DMS153 treated with DMSO at 0.1 percent for 48 hours (cell line): ENCODE data around the gene CDK5RAP2.
"Not testable (repeated sequence)": the region's sequence is repeated elsewhere in the genome, so short reads cannot be mapped to it uniquely, and the experiment has no call there.

Source experiments
- DNase-seq: peaks from one replicate; lab custom pipeline; 2025; ENCODE audit not compliant: unreplicated experiment; lab: John Stamatoyannopoulos, UW

Gene CDK5RAP2

DNA sequence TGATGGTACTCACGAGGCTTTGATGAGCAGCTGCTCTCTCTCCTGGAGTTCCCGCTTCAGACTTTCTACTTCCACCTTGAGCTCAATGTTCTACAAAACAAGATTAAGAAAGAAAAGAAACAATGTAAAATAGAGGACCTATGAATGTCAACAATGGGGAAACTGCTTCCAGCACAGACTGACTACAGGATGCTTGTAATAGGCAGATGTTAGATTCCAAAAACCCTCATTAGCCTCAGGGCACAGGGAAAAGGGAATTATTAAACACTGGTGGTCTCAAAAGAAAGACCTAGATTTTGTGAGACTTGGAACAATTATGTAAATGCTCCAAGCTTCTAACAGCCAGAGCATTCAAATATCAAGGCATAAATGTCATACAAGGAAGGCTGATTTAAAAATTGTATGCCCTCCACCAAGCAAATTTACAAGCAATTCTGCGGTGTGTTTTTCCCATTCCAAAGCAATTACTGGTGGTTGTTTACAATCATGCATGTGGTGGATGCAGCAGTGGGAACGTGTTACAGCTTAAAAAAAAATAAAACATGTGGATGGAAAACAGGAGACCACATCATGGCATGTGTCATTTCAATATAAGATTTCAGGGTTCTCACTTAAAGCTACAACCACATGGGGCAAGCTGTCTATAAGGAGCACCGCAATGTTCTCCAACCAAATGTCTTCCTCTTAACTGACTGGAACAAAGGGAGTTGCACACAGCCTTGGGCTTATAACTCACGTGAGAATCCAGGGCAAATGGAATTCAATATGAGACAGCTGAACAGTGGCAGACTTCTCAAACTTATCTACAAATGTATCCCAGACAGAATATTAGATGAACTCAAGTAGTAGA lies 34.0 kb downstream of the CDK5RAP2 start:
- DNase-seq = no peak

DNA sequence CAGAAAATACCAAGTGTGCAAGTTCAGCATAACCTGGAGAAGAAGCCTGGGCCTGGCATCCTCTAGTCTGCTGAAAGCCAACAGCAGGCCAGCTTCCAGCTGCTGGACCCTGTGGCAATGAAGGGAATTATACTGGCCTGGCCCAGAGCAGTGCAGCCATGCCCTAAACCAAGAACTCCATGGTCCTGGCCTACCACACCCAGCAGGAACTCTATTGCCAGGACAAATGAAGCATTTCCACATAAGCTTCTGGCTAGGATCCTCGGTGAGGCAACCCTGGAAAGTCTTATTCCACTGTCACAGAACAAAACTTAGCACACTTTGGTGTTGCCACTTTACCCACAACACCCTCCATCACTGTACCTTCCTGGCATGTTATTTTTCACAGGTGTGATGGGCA lies 35.5 kb downstream of the CDK5RAP2 start:
- DNase-seq = no peak

DNA sequence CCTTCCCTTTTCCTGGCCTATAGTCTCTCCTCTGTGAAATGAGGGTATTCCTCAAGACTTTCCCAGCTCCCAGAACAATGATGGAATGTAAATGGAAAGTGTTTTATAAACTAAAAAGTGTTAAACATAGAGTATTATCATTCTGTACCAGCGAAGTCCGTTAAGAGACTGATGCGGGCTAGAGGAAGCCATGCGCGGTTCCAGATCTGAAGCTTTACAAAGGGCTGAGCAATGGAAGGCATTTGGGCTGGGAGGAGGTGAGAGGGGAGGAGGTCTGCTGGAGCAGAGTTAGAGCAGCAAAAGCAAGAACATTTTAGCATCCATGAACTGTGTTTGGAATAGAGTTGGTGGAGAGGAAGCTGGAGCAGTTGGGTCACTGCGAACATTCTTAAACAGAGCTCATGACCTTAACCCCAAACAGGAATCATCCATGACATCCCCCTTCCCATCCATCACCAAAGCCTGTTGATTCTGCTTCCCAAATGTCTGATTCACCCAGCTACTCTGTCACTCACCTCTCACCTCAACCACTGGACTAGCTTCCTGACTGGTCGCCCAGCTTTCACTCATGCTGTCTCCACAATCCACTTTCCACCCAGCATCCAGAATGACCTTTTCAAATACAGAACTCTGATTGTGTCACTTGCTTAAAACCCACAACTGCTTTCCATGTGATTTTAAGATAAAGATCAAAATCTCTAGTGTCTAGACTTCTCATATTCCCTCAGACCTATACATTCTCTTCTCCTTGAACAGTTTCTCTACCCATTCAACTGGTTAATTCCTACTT lies 37.1 kb downstream of the CDK5RAP2 start:
- no peak for DNase-seq

DNA sequence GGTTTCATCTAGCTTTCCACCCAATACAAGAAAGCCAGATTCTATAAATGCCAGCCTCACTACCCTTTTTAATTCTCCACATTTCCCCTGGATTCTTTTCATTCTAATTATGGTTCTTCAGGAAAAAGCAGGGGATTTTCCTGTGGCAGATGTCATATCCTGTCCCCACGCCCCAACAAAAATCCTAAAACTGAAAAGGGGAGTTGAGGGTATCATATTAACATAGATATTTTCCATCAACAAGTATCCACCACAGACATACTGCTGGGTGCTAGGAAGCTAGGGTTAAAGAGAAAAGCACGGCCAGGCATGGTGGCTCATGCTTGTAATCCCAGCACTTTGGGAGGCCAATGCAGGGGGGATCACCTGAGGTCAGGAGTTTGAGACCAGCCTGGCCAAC lies 38.0 kb downstream of the CDK5RAP2 start:
- no peak for DNase-seq

DNA sequence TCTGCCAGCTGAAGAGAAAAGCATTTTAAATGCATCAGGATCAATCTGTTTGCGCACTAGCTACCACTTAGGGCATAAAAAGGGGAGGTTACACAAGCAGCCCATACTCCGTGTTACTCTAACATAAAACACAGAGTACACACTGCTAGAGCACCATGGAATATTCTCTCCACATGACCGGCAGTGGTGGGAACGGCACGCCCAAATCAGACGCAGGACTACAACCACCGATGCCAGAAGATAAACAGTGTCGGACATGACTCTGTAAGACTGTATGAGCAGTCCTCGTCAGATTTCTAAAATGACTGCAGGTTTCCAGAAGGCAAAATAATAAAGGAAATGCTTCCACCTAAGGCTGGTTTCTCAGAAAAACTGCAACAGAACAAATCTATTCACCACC lies 40.0 kb downstream of the CDK5RAP2 start:
- no peak for DNase-seq

DNA sequence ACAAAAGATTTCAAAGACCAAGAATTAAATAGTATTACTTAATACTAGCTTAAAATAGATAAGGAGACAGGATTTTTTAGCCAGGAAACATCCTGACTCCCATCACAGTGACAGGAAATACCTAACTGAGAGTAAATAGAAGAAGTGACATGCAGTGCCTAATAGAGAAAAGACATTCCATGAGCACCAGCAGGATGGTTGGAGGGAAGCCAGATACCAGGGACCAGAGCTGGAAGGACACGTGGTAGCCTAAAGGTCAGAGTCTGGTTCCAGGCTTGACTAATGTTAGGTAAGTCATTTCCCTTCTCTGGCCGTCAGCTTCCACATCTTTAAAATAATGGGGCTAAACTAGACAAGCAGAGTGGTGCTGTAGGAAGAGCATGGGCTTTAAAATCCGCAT lies 41.6 kb downstream of the CDK5RAP2 start:
- no peak for DNase-seq

DNA sequence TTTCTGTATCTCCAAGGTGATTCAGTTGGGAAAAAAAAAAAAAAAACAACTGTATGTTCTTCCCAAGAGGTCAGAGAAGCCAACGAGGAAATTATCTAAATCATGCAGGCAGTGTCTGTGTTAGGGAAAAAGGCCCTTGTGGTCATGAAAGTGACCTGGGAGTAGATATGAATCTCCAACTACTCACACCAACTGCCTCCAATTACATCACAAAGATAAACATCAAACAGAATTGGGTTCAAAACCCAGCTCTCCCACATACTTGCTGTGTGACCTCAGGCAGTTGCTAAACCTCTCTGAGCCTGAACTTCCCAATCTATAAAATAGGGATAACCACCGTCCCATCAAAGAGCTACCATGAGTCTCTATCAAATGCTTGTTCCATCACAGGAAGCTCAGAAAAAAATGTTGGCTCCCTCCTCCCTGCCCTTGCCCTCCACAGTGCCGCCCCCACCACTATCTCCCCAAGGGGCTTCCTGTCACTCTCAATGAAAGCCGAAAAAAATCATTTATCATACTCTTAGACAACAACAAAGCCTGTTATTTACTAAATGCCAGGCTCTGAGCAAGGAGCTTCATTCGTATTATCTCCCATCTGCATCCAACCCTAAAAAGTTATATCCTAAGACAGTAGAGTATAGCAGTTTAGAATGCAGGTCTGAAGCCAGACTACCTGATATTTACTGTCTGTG lies 42.9 kb downstream of the CDK5RAP2 start:
- DNase-seq = no peak

DNA sequence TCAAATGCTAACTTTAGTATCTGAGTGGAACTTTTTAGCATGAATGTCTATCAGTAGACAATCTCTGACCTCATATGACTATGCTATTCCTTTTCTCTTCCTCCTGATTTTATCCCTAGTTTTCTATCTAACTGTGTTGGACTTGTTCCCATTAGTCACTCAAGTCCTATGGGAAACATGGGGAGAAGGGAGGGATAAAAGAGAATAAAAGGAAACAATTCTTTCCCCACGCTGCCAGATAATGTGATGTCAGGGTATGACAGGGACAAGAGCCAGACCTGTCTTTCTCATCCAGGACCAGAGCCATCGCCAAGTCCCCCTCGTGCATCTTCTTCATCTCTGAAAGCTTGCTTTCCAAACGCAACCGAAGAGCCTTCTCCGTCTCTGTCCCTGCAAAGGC lies 43.9 kb downstream of the CDK5RAP2 start:
- DNase-seq = no peak

DNA sequence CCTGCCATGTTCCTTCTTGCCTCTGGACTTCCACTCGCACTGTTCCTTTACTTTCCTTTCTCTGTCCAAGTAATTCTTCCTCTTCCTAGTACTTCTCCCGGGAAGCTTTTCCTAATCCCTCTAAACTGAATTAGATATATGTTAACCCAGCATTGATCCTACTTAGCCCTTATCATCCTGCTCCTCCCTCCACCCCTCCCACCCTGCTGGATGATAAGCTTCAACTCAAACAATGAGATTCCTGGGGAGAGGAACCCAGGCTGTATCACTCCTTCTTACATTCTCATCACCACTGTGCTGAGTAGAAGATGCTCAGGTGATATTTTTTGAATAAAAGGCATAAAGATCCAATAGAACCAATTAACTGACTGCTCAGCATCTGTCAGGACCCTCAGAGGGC lies 45.7 kb downstream of the CDK5RAP2 start:
- no peak for DNase-seq

DNA sequence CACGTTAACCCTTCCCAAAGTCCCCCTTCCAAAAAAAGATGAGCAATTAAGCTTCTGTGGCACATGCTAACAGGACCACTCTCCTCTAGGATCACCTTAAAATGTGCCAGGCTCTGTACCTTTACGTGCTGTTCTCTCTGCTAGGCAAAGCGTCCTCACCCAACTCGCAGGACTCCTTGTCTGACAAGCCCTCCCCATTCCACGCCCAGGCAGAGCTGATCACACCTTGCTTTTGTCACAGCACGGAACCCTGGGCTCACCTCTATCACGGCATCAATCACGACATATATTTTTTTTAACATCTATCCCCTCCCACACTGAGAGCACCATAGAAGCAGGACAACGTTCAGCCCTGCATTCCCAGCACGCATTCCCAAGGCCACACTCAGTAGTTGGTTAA lies 47.1 kb downstream of the CDK5RAP2 start:
- no peak for DNase-seq

DNA sequence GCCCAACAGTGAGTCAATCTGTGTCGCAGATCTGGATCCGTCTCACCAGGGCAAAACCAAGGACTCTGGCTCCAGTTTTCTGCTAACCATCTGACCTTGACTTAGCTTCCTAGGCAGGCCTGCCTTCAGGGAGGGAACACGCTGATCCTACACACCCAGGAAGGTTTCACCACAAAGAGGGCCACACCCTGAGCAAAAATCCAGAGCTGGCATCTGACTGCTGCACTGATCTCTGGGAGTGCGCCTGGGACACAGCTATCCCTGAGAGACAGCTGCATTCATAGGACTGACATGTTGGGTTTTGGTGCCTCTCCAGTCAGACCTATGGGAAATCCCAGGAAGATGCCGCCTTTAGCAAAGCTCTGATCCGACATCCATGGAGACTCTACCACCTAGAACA lies 47.5 kb downstream of the CDK5RAP2 start:
- no peak for DNase-seq

DNA sequence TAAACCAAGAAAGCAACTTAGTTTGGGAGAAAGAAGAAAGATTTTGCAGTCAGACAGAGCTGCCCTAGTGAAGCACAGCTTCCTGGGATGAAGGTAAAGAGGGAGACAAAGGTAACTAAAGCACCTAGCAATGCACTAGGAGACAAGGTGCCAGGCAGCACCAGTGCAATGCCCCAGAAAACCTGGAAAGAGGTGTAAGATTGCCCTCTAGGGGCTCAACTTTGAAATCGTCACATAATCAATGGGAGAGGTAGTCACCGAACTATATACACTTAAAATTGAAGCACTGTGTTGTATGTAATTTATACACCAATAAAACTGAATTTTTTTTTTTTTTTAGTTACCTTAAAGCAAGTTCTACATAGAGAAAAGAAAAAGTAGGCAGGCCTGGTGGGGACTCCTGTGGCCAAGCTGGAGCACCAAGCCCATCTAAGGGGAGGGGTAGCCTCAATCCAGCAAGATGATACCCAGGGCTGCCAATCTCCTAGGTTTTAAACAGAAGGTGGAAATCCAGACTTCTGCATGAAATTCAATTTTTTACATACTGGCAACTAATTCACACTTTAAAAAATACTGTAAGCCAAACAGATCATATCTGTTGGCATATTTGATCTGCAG lies 48.2 kb downstream of the CDK5RAP2 start:
- no peak for DNase-seq

DNA sequence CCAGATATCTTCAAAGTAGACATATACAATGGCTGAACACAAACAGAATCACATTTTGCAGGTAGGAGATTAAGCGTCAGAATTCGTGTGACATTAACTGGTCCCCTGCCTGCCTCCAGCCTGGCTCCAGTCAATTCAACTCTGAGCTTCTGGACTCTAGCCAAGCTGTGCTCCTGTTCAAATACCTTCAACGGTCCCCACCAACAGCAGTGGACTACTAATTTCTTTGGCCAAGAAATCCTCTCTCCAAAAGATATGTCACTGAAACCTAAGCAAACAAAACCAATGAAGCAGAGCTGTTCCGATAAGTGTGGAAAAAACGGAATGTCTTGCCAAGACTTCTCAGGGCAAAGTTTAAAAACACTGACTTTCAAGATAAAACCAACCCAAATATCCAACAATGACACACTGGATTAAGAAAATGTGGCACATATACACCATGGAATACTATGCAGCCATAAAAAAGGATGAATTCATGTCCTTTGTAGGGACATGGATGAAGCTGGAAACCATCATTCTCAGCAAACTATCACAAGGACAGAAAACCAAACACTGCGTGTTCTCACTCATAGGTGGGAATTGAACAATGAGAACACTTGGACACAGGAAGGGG lies 49.6 kb downstream of the CDK5RAP2 start:
- DNase-seq = not testable (repeated sequence)

DNA sequence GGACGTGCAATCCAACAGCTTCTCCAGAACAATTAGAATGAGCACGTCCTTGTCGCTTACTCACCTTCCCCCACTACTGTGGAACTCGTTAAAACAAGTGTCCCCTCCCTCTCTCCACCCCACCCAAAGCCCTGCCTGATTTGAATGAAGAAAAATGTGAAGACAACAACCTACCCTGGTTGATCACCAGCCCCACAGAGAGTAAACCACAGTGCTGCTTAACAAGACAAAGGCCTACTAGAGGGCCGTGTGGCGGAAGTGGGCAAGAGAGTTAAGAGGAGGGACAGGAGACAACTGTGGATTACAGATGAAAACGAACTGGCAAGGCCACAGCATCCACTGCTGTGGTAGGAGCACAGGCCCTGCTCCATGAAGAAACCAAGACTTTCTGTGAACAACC lies 51.1 kb downstream of the CDK5RAP2 start:
- DNase-seq = no peak

DNA sequence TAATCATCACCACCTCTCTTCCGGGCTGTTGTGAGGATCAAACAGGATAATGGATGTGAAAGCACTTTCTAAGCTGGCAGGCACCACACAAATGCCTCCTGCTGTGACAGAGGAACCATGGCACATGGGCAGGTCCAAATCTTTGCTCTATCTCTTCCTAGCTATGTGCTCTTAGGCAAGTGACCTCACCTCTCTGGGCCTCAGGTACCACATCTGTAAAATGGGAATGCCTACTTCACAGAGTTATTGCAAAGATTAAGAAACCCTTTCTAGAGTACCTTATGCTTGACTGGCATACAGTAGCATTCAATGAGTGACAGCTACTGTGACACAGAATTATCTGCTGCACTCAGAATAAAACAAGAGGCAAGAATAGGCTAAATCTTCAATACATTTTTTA lies 51.6 kb downstream of the CDK5RAP2 start:
- no peak for DNase-seq

DNA sequence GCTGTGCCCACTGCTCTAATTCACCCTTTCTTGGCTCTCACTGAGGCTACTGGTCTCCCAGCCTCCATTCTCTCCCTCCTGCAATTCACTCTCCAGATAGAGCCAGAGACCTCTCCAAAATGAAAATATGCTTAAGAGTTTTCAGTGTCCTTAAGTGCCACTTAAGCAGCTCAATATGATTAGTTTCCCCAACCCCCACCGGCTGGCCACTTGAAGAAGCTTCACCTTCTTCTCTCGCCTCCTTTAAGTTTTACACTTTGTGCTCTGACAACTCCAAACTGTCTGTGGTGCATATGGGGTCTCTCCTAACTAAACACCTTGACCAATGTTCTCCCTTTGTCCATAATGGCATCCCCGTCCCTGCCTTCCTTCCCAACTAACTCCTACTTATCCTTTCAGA lies 53.4 kb downstream of the CDK5RAP2 start:
- DNase-seq = no peak

DNA sequence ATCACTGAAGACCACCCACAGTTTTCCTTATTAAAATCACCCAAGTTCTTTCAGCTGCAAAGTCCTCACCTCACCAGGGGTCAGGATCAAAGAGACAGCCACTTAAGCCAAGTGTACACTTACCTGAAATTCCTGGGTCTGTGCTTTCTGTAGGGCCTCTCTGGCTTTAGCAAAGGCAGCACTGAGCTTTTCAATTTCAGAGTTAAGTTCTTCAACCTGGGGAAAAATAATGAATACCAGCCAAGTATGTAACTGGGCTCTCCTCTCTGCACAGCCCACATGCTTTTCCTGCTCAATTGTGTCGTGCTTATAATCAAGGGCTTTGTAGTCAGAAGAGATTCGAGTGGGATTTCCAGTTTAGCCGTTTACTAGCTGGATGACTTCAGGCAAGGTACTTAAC lies 55.1 kb downstream of the CDK5RAP2 start:
- DNase-seq = no peak

DNA sequence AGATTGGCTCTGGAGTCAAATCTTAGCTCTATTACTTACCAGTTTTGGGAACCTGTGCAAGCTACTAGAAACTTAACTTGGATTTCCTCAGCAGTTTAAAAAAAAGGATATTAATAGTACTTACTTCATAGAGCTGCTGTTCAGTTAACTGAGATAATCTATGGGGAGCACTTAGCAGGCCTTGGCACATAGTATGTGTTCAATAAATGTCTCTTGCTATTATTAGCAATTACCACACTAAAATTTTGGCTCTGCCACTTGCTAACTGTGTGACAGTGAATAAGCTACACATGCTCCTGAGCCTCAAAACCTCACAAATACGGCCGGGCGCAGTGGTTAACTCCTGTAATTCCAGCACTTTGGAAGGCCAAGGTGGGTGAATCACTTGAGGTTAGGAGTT lies 55.9 kb downstream of the CDK5RAP2 start:
- no peak for DNase-seq

DNA sequence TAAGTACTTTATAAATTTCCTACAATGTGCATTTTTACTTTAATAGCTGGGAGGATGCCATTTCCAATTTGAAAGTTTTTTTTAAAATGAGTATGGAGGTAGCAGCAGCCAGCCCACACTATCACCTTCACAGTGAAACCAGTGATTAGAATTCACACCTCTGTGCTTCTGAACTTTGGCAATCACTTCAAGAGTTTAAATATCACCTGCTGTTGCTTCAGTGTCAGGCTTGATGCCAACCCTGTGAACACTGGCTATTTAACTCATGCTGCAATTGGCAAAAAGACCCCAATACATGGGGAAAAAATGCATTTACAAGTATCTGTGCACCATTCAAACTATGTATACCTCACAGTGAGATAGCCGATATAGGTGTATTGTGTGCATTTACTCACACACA lies 57.4 kb downstream of the CDK5RAP2 start:
- DNase-seq = no peak

DNA sequence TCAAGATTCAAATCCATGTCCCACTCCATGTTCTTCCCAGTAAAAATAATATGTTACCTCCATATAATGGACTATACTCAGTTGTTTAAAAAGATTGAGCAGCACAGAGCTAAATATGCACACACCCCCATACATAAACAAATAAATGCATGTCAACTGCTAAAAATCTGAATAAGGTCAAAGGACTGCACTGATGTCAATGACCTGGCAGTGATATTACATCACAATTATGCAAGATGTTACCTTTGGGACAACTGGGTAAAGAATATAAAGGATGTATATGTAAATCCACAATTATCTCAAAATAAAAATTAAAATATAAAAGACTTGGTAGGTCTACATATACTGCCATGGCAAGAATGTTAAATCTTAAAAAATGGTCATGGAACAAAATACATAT lies 57.9 kb downstream of the CDK5RAP2 start:
- DNase-seq = no peak

DNA sequence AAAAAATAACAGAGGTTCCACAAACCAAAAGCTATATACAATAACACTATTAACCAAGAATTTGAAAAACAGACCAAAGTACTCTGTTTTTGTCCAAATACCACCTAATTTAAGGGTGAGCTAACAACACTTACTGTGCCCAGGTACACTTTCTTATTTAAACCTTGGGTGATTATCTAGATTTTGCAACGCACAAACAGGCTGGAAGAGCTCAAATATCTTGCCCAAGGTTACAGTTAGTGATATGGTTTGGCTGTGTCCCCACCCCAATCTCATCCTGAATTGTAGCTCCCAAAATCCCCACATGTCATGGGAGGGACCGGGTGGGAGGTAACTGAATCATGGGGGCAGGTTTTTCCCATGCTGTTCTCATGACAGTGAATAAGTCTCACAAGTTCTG lies 58.9 kb downstream of the CDK5RAP2 start:
- DNase-seq = no peak
